ENCODE measurements around the gene PCDHB9. TPM values are rescaled to one million over a fixed set of nuclear protein-coding genes. Genes with fewer than 3 reads are reported as not detected.
A peak's percentile ranks its signal among the peaks of the same experiment; 100 is the strongest.
"Not testable (repeated sequence)": the region's sequence is repeated elsewhere in the genome, so short reads cannot be mapped to it uniquely, and the experiment has no call there.

Gene PCDHB9
- total and polyA plus RNA-seq, 2 of the 4 experiments (the other 2 are of a cell fraction) = 0.10 to 0.18 TPM

DNA sequence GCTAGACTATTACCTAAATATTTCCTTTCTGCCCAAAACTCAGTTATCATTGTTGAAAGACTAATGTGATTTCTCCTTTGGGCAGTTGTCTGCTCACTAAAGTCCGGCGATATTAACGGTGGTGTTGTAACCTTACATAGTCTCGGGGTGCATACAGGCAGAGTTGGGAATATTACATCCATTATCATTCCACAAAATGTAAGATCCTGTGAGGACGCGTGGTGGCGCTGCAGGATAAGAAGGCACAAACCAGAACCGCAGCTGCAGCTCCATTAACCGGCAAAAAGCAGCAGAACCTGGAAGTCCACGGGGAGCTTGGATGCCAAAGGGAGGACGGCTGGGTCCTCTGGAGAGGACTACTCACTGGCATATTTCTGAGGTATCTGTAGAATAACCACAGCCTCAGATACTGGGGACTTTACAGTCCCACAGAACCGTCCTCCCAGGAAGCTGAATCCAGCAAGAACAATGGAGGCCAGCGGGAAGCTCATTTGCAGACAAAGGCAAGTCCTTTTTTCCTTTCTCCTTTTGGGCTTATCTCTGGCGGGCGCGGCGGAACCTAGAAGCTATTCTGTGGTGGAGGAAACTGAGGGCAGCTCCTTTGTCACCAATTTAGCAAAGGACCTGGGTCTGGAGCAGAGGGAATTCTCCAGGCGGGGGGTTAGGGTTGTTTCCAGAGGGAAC, 26.8 kb downstream of the PCDHB9 start, which contains the start of gene PCDHB13:
PCDHB13 (plus strand) TSS at position 264 of the 684 bp plus-strand sequence; CDS start at position 469, 205 bp downstream.
- POLR2A ChIA-PET (ENCODE audit: unreplicated experiment); H3K79me1 ChIP-seq (ENCODE audit: low read depth in 1 of 2, low read length in 2 of 2); in situ Hi-C loops (cut with MboI; ENCODE audit: low sequenced_read_pairs); H3K27ac ChIP-seq (ENCODE audit: insufficient read depth, low read length); BruUV-seq (replicated peaks); H2BK15ac ChIP-seq (ENCODE audit: low read depth, low read length); H2BK120ac ChIP-seq (ENCODE audit: low read depth, low read length); H3K36me3 ChIP-seq (ENCODE audit: control insufficient read depth, insufficient read depth, low read length); H2AFZ ChIP-seq (replicated peaks; ENCODE audit: low read length, poor library complexity); H2AK9ac ChIP-seq (replicated peaks; ENCODE audit: low read depth, low read length, poor library complexity); H3K4ac ChIP-seq (ENCODE audit: low read depth, low read length); H3K4me1 ChIP-seq (ENCODE audit: control insufficient read depth, insufficient read depth, low read length); H4K5ac ChIP-seq (ENCODE audit: low read depth, low read length); H2AK5ac ChIP-seq (ENCODE audit: low read depth, low read length); H4K8ac ChIP-seq (ENCODE audit: low read depth in 2 of 2, low read length in 2 of 2); H4K91ac ChIP-seq (ENCODE audit: insufficient read depth, low read depth, low read length); H2BK5ac ChIP-seq (ENCODE audit: low read depth, low read length, poor library complexity, severe bottlenecking); H3K4me2 ChIP-seq (ENCODE audit: low read depth, low read length); H3K14ac ChIP-seq (replicated peaks; ENCODE audit: low read depth, low read length); H2BK20ac ChIP-seq (ENCODE audit: low read depth, low read length); H3K9ac ChIP-seq (ENCODE audit: low read depth, low read length); H3K18ac ChIP-seq (ENCODE audit: low read depth, low read length); intact Hi-C loops (cut with micrococcal nuclease); H4K20me1 ChIP-seq (ENCODE audit: insufficient read depth, low read length); H3K56ac ChIP-seq (ENCODE audit: extremely low read depth, insufficient read depth, low read length); H3K23ac ChIP-seq (ENCODE audit: low read depth, low read length); dilution Hi-C loops (cut with HindIII; ENCODE audit: low sequenced_read_pairs, unreplicated experiment); H3K9me1 ChIP-seq (ENCODE audit: insufficient read depth, low read length); H3K27me3 ChIP-seq (ENCODE audit: control insufficient read depth, insufficient read depth, low read length): not testable (repeated sequence)
- Histone ChIP-seq H3K9me3 (ENCODE audit: control insufficient read depth, insufficient read depth, low read length) (peaks cover 27% of the 10 kb centered on the region; the same call in 1 of the 2 replicates), H3K4me3 (ENCODE audit: insufficient read depth, low read depth, low read length) (peak within 1 kb of the TSS; percentile 45; the same call in 1 of the 2 replicates)
- no CpG with 5 or more reads among the region's 18 CpGs for WGBS, 2 experiments (ENCODE audit: extremely low coverage in 2 of 2, insufficient read length in 1 of 2)
- TF ChIP-seq, protein P1, sequence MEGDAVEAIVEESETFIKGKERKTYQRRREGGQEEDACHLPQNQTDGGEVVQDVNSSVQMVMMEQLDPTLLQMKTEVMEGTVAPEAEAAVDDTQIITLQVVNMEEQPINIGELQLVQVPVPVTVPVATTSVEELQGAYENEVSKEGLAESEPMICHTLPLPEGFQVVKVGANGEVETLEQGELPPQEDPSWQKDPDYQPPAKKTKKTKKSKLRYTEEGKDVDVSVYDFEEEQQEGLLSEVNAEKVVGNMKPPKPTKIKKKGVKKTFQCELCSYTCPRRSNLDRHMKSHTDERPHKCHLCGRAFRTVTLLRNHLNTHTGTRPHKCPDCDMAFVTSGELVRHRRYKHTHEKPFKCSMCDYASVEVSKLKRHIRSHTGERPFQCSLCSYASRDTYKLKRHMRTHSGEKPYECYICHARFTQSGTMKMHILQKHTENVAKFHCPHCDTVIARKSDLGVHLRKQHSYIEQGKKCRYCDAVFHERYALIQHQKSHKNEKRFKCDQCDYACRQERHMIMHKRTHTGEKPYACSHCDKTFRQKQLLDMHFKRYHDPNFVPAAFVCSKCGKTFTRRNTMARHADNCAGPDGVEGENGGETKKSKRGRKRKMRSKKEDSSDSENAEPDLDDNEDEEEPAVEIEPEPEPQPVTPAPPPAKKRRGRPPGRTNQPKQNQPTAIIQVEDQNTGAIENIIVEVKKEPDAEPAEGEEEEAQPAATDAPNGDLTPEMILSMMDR (conservative IDR thresholded peaks at IDR 0.05; ENCODE audit: low read depth, low read length) = peak; percentile 20; the same call in 1 of the 2 replicates
- ATAC-seq (ENCODE audit: low read depth) (peak; percentile 67), DNase-seq (peak; percentile 19)
- CTCF ChIA-PET = interaction anchor here (0.7 kb wide), 1 partner anchor 11 kb away, joined by 5 read pairs; no protein-coding TSS in a partner anchor

DNA sequence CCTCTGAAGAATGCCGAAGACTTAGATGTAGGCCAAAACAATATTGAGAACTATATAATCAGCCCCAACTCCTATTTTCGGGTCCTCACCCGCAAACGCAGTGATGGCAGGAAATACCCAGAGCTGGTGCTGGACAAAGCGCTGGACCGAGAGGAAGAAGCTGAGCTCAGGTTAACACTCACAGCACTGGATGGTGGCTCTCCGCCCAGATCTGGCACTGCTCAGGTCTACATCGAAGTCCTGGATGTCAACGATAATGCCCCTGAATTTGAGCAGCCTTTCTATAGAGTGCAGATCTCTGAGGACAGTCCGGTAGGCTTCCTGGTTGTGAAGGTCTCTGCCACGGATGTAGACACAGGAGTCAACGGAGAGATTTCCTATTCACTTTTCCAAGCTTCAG, 27.6 kb downstream of the PCDHB9 start:
- H4K20me1 ChIP-seq (ENCODE audit: insufficient read depth, low read length); H2AK9ac ChIP-seq (replicated peaks; ENCODE audit: low read depth, low read length, poor library complexity); dilution Hi-C loops (cut with HindIII; ENCODE audit: low sequenced_read_pairs, unreplicated experiment); H2BK15ac ChIP-seq (ENCODE audit: low read depth, low read length); H4K5ac ChIP-seq (ENCODE audit: low read depth, low read length); H3K79me1 ChIP-seq (ENCODE audit: low read depth in 1 of 2, low read length in 2 of 2); DNase-seq; H3K27ac ChIP-seq (ENCODE audit: insufficient read depth, low read length); POLR2A ChIA-PET (ENCODE audit: unreplicated experiment); H2BK120ac ChIP-seq (ENCODE audit: low read depth, low read length); H3K4ac ChIP-seq (ENCODE audit: low read depth, low read length); H4K8ac ChIP-seq (ENCODE audit: low read depth in 2 of 2, low read length in 2 of 2); H2AFZ ChIP-seq (replicated peaks; ENCODE audit: low read length, poor library complexity); H3K18ac ChIP-seq (ENCODE audit: low read depth, low read length); CTCF ChIA-PET; H3K36me3 ChIP-seq (ENCODE audit: control insufficient read depth, insufficient read depth, low read length); H3K4me3 ChIP-seq (ENCODE audit: insufficient read depth, low read depth, low read length); ATAC-seq (ENCODE audit: low read depth); in situ Hi-C loops (cut with MboI; ENCODE audit: low sequenced_read_pairs); H2BK5ac ChIP-seq (ENCODE audit: low read depth, low read length, poor library complexity, severe bottlenecking); H3K9ac ChIP-seq (ENCODE audit: low read depth, low read length); H3K14ac ChIP-seq (replicated peaks; ENCODE audit: low read depth, low read length); BruUV-seq (replicated peaks); H2AK5ac ChIP-seq (ENCODE audit: low read depth, low read length); H3K4me1 ChIP-seq (ENCODE audit: control insufficient read depth, insufficient read depth, low read length); H3K4me2 ChIP-seq (ENCODE audit: low read depth, low read length); H3K56ac ChIP-seq (ENCODE audit: extremely low read depth, insufficient read depth, low read length); intact Hi-C loops (cut with micrococcal nuclease); H3K9me1 ChIP-seq (ENCODE audit: insufficient read depth, low read length); H2BK20ac ChIP-seq (ENCODE audit: low read depth, low read length); H3K23ac ChIP-seq (ENCODE audit: low read depth, low read length); H3K27me3 ChIP-seq (ENCODE audit: control insufficient read depth, insufficient read depth, low read length); H4K91ac ChIP-seq (ENCODE audit: insufficient read depth, low read depth, low read length): not testable (repeated sequence)
- peaks cover 23% of the 10 kb centered on the region; the same call in 1 of the 2 replicates for H3K9me3 ChIP-seq (ENCODE audit: control insufficient read depth, insufficient read depth, low read length)
- no CpG with 5 or more reads among the region's 12 CpGs for WGBS, 2 experiments (ENCODE audit: extremely low coverage in 2 of 2, insufficient read length in 1 of 2)
